ENCODE data around the gene HVCN1. TPM values are rescaled to one million over a fixed set of nuclear protein-coding genes. Genes with fewer than 3 reads are reported as not detected.

HVCN1 gene
- total RNA-seq, 1 donor from 2014 or later, result 7.6 TPM

GRCh38 chr12:110717037-110717436, 28.1 kb upstream of the HVCN1 start:
- peaks cover 0 to 39% of the 10 kb centered on the region in 2 donors for H3K36me3 ChIP-seq
- H3K4me3 ChIP-seq, result no peak overlapping the region

GRCh38 chr12:110708917-110709316, 20.0 kb upstream of the HVCN1 start:
- no peak overlapping the region for H3K4me3 ChIP-seq
- H3K9me3 ChIP-seq, result no peaks in the 10 kb centered on the region
- no peaks in the 10 kb centered on the region for H3K27me3 ChIP-seq
- no peaks in the 10 kb centered on the region for H3K36me3 ChIP-seq
- no peak for TF ChIP-seq POLR2AphosphoS5 (IDR thresholded peaks at IDR 0.05; ENCODE audit: insufficient read depth in 1 of 2, low read depth in 1 of 2)
- no peak for TF ChIP-seq POLR2A (IDR thresholded peaks at IDR 0.05)
- TF ChIP-seq, protein P1, sequence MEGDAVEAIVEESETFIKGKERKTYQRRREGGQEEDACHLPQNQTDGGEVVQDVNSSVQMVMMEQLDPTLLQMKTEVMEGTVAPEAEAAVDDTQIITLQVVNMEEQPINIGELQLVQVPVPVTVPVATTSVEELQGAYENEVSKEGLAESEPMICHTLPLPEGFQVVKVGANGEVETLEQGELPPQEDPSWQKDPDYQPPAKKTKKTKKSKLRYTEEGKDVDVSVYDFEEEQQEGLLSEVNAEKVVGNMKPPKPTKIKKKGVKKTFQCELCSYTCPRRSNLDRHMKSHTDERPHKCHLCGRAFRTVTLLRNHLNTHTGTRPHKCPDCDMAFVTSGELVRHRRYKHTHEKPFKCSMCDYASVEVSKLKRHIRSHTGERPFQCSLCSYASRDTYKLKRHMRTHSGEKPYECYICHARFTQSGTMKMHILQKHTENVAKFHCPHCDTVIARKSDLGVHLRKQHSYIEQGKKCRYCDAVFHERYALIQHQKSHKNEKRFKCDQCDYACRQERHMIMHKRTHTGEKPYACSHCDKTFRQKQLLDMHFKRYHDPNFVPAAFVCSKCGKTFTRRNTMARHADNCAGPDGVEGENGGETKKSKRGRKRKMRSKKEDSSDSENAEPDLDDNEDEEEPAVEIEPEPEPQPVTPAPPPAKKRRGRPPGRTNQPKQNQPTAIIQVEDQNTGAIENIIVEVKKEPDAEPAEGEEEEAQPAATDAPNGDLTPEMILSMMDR (IDR thresholded peaks at IDR 0.05), result no peak
- intact Hi-C loops (cut with DNase I), result no loop called here
- no peak overlapping the region for H3K27ac ChIP-seq
- DNase-seq (ENCODE audit: extremely low spot score in 2 of 2), result no peak
- no peaks in the 10 kb centered on the region for H3K4me1 ChIP-seq

More at GRCh38 chr12:110717037-110717436, 28.1 kb upstream of the HVCN1 start:
- no peaks in the 10 kb centered on the region for H3K4me1 ChIP-seq
- H3K27ac ChIP-seq, result no peak overlapping the region
- TF ChIP-seq POLR2AphosphoS5 (IDR thresholded peaks at IDR 0.05; ENCODE audit: insufficient read depth in 1 of 2, low read depth in 1 of 2) (no peak), POLR2A (IDR thresholded peaks at IDR 0.05) (no peak)
- TF ChIP-seq, protein P1 (IDR thresholded peaks at IDR 0.05), result no peak
- H3K9me3 ChIP-seq, result no peaks in the 10 kb centered on the region
- DNase-seq (ENCODE audit: extremely low spot score in 2 of 2), result no peak
- H3K27me3 ChIP-seq, result no peaks in the 10 kb centered on the region
- intact Hi-C loops (cut with DNase I), result no loop called here

- intact Hi-C loops (cut with DNase I), result no loop called here
- no peaks in the 10 kb centered on the region for H3K9me3 ChIP-seq
- H3K27ac ChIP-seq, result no peak overlapping the region
- H3K36me3 ChIP-seq, result no peaks in the 10 kb centered on the region
- TF ChIP-seq POLR2A (IDR thresholded peaks at IDR 0.05) (no peak), POLR2AphosphoS5 (IDR thresholded peaks at IDR 0.05; ENCODE audit: insufficient read depth in 1 of 2, low read depth in 1 of 2) (no peak)
- TF ChIP-seq, protein P1 (IDR thresholded peaks at IDR 0.05), result no peak
- DNase-seq (ENCODE audit: extremely low spot score in 2 of 2), result no peak
- no peaks in the 10 kb centered on the region for H3K4me1 ChIP-seq
- no peak overlapping the region for H3K4me3 ChIP-seq
- no peaks in the 10 kb centered on the region for H3K27me3 ChIP-seq
These were observed 16.4 kb upstream of the HVCN1 start for GRCh38 chr12:110705309-110705708.

DNA sequence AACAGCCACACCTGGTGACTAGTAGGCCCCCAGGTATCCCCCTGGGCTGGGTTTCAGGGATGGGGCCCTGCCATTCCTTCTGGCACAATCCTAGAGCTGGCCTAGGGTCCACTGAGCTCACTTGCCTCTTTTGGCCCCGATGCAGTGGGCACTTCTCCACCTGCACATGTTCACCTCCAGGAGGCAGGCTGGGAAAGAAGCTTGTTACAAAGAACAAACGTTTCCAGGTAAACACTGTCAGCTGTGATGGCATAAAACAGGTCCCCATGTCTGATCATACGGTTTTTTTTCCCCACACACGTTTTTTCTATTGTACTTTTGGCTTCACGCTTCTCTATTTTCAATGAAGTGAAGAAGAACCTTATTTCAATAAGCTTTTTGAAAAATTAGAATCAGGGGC, 15.8 kb upstream of the HVCN1 start:
- no peak overlapping the region for H3K27ac ChIP-seq
- intact Hi-C loops (cut with DNase I), result no loop called here
- H3K4me1 ChIP-seq, result no peaks in the 10 kb centered on the region
- no peak overlapping the region for H3K4me3 ChIP-seq
- H3K9me3 ChIP-seq, result no peaks in the 10 kb centered on the region
- DNase-seq (ENCODE audit: extremely low spot score in 2 of 2), result no peak
- H3K36me3 ChIP-seq, result no peaks in the 10 kb centered on the region
- H3K27me3 ChIP-seq, result no peaks in the 10 kb centered on the region
- TF ChIP-seq POLR2AphosphoS5 (IDR thresholded peaks at IDR 0.05; ENCODE audit: insufficient read depth in 1 of 2, low read depth in 1 of 2) (no peak), POLR2A (IDR thresholded peaks at IDR 0.05) (no peak)

DNA sequence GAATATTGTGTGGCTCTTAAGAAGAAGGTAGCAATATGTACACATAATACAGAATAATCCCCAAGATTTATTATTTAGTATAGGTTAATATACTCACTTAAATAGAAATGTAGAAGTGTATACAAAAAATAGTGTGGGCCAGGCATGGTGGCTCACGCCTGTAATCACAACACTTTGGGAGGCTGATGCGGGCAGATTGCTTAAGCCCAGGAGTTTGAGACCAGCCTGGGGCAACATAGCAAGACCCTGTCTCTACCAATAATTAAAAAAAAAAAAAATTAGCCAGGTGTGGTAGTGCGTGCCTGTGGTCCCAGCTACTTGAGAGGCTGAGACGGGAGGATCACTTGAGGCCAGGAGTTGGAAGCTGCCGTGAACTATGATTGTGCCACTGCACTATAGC, 15.3 kb upstream of the HVCN1 start:
- DNase-seq (ENCODE audit: extremely low spot score in 2 of 2), result no peak
- no peak for TF ChIP-seq POLR2AphosphoS5 (IDR thresholded peaks at IDR 0.05; ENCODE audit: insufficient read depth in 1 of 2, low read depth in 1 of 2)
- TF ChIP-seq POLR2A (IDR thresholded peaks at IDR 0.05), result no peak
- TF ChIP-seq, protein P1 (IDR thresholded peaks at IDR 0.05), result no peak
- intact Hi-C loops (cut with DNase I), result no loop called here
- Histone ChIP-seq H3K36me3 (no peaks in the 10 kb centered on the region), H3K4me3 (no peak overlapping the region), H3K27me3 (no peaks in the 10 kb centered on the region), H3K9me3 (no peaks in the 10 kb centered on the region), H3K27ac (no peak overlapping the region), H3K4me1 (no peaks in the 10 kb centered on the region)
